Stomach (tissue), 4 donors: ENCODE data around the gene OTOG.

Experiments used
- CTCF ChIP-seq, 7 experiments: fragments of 450-650 bp in 4 of 7; fragments of 200-600 bp in 3 of 7; sonication (generic) in 3 of 7; IDR thresholded peaks; one replicate each; pipeline ENCODE4 v1.5.1; 2016 to 2019; ENCODE audit warnings: antibody characterized with exemption in 7 of 7, control low read depth in 2 of 7, mild to moderate bottlenecking in 1 of 7
- EP300 ChIP-seq: sonication (generic); formaldehyde crosslinking; IDR thresholded peaks from one replicate; pipeline ENCODE4 v1.6.1; 2017; ENCODE audit warnings: antibody characterized with exemption
- POLR2A ChIP-seq, 4 donors: fragments of 450-650 bp; IDR thresholded peaks; one replicate each; pipeline ENCODE4 v1.6.1; 2016; ENCODE audit warnings: antibody characterized with exemption in 4 of 4, control low read depth in 2 of 4, mild to moderate bottlenecking in 1 of 4, moderate library complexity in 1 of 4
- POLR2AphosphoS5 ChIP-seq, 3 donors: sonication (generic); formaldehyde crosslinking; IDR thresholded peaks; one replicate each; pipeline ENCODE4 v1.6.1; 2016; ENCODE audit warnings: antibody characterized with exemption in 3 of 3

- no peak for TF ChIP-seq CTCF (IDR thresholded peaks at IDR 0.05)
- TF ChIP-seq POLR2A (IDR thresholded peaks at IDR 0.05): no peak
- no peak for TF ChIP-seq POLR2AphosphoS5 (IDR thresholded peaks at IDR 0.05)
- no peak for TF ChIP-seq EP300
Observed at GRCh38 chr11:17610085-17610894, 63.2 kb downstream of the OTOG start.
